GM19239 (cell line): ENCODE data around the gene DPT.

Source experiments
- DNase-seq: peaks from one replicate; pipeline ENCODE4 v3.0.0; 2011; ENCODE audit warnings: low spot score; ENCODE audit not compliant: insufficient read length
- FAIRE-seq: peaks from 2 replicates; lab custom pipeline; 2011; peaks lifted over from hg19 to GRCh38; lab: Jason Lieb, UNC

DPT gene

GRCh38 chr1:168673974-168674683 is 54.9 kb downstream of the DPT start:
- DNase-seq (no peak), FAIRE-seq (no peak)

- DNase-seq, result no peak
- no peak for FAIRE-seq
Measured at GRCh38 chr1:168672278-168672677, 56.7 kb downstream of the DPT start.

- FAIRE-seq (no peak), DNase-seq (no peak)
Measured at GRCh38 chr1:168671782-168672181, 57.2 kb downstream of the DPT start.

- no peak for DNase-seq
- FAIRE-seq, result no peak
Measured at GRCh38 chr1:168665975-168666374, 63.0 kb downstream of the DPT start.

- no peak for FAIRE-seq
Measured at GRCh38 chr1:168664069-168664834, 64.8 kb downstream of the DPT start.

GRCh38 chr1:168656485-168656884 is 72.5 kb downstream of the DPT start:
- FAIRE-seq (no peak), DNase-seq (no peak)

More at GRCh38 chr1:168664069-168664834, 64.8 kb downstream of the DPT start:
- no peak for DNase-seq

- no peak for DNase-seq
- no peak for FAIRE-seq
Measured at GRCh38 chr1:168654198-168654915, 74.6 kb downstream of the DPT start.

- no peak for FAIRE-seq
Measured at GRCh38 chr1:168653567-168653966, 75.4 kb downstream of the DPT start.

GRCh38 chr1:168645721-168646120 is 83.3 kb downstream of the DPT start:
- no peak for FAIRE-seq
- no peak for DNase-seq

More at GRCh38 chr1:168653567-168653966, 75.4 kb downstream of the DPT start:
- DNase-seq, result no peak
